Effector memory CD4-positive, alpha-beta T cell (primary cell): ENCODE measurements around the gene DAP.
"Not testable (repeated sequence)": the region's sequence is repeated elsewhere in the genome, so short reads cannot be mapped to it uniquely, and the experiment has no call there.

Source experiments
- DNase-seq, 3 donors: peaks; one replicate each; pipeline ENCODE4 v3.0.0-alpha.2; 2020
- H3K27ac ChIP-seq: 2 replicates; pipeline ENCODE4 v1.7.0; 2013; ENCODE audit warnings: mild to moderate bottlenecking, low read length, moderate library complexity; ENCODE audit not compliant: insufficient read depth, poor library complexity, severe bottlenecking
- H3K27me3 ChIP-seq: replicated peaks from 2 replicates; pipeline ENCODE4 v1.7.0; 2013; ENCODE audit warnings: mild to moderate bottlenecking, low read length; ENCODE audit not compliant: insufficient read depth, control insufficient read depth, poor library complexity, severe bottlenecking
- H3K36me3 ChIP-seq: 2 replicates; pipeline ENCODE4 v1.7.0; 2013; ENCODE audit warnings: mild to moderate bottlenecking, low read length, moderate library complexity; ENCODE audit not compliant: control insufficient read depth, insufficient read depth
- H3K4me1 ChIP-seq: 2 replicates; pipeline ENCODE4 v1.7.0; 2013; ENCODE audit warnings: low read length, mild to moderate bottlenecking; ENCODE audit not compliant: control insufficient read depth, insufficient read depth, poor library complexity, severe bottlenecking
- H3K4me3 ChIP-seq: 2 replicates; pipeline ENCODE4 v1.7.0; 2013; ENCODE audit warnings: low read length, low read depth, mild to moderate bottlenecking; ENCODE audit not compliant: insufficient read depth, poor library complexity, severe bottlenecking
- H3K9me3 ChIP-seq: 2 replicates; pipeline ENCODE4 v1.7.0; 2013; ENCODE audit warnings: mild to moderate bottlenecking, low read length, moderate library complexity; ENCODE audit not compliant: control insufficient read depth

The DAP gene

GRCh38 chr5:10788358-10788757, 27.3 kb upstream of the DAP start:
- Histone ChIP-seq H3K27me3 (no peaks in the 10 kb centered on the region), H3K4me3 (no peak overlapping the region), H3K36me3 (no peaks in the 10 kb centered on the region), H3K27ac (no peak overlapping the region), H3K9me3 (no peaks in the 10 kb centered on the region), H3K4me1 (no peaks in the 10 kb centered on the region)
- no peak for DNase-seq

GRCh38 chr5:10786835-10787234, 25.8 kb upstream of the DAP start:
- Histone ChIP-seq H3K27ac (no peak overlapping the region), H3K4me1 (no peaks in the 10 kb centered on the region), H3K36me3 (no peaks in the 10 kb centered on the region), H3K9me3 (no peaks in the 10 kb centered on the region), H3K27me3 (no peaks in the 10 kb centered on the region), H3K4me3 (no peak overlapping the region)
- DNase-seq: no peak

DNA sequence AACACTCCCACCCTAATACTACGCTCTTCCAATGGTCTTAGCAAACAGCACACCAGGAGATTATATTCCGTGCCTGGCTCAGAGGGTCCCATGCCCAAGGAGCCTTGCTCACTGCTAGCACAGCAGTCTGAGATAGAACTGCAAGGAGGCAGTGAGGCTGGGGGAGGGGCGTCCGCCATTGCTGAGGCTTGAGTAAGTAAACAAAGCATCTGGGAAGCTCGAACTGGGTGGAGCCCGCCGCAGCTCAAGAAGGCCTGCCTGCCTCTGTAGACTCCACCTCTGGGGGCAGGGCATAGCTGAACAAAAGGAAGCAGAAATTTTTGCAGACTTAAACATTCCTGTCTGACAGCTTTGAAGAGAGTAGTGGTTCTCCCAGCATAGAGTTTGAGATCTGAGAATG, 19.2 kb upstream of the DAP start:
- not testable (repeated sequence) for H3K27me3 ChIP-seq, H3K36me3 ChIP-seq, H3K4me3 ChIP-seq, H3K27ac ChIP-seq, DNase-seq, H3K4me1 ChIP-seq, H3K9me3 ChIP-seq

DNA sequence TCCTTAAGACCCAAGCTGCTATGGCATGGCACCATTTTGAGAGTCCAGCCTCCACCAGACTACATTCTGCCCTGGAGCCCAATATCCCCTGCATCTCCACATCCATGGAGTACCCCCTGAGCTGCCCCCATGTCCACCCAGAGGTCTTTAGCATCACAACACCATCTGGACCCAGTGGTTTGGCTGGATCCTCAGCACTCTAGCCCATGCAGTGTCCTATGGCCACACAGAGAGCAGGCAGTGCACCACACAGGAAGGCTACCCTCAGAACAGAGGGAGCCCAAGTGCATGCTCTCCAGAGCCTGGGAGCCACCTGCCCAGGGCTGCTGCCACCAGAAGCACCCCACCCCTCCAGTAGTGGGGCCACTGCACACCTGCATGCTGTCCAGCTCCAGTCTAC, 18.6 kb upstream of the DAP start:
- Histone ChIP-seq H3K27ac (no peak overlapping the region), H3K36me3 (no peaks in the 10 kb centered on the region), H3K27me3 (no peaks in the 10 kb centered on the region), H3K9me3 (no peaks in the 10 kb centered on the region), H3K4me3 (no peak overlapping the region), H3K4me1 (no peaks in the 10 kb centered on the region)
- no peak for DNase-seq

GRCh38 chr5:10778179-10778910, 17.3 kb upstream of the DAP start:
- Histone ChIP-seq H3K4me3 (no peak overlapping the region), H3K27me3 (no peaks in the 10 kb centered on the region), H3K27ac (no peak overlapping the region), H3K9me3 (no peaks in the 10 kb centered on the region), H3K4me1 (no peaks in the 10 kb centered on the region), H3K36me3 (no peaks in the 10 kb centered on the region)
- DNase-seq: no peak

DNA sequence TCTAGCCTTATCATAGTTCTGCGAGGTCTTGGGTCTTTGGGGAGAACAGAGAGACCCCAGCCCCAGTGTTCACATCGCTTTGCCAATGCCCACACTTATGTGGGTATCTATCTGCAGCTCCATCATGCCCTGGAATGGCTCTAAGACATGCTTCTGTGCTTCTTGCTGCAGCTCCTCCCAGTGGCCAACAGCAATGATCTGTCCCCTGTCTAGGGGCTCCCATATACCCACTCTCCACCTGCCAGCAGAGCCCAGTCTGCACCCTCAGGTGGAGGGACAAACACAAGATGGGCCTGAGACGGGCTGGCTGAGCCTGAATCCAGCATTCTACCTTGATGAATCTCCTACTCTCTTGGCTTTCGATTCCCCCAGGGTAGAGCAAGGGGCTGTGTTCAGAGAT, 14.6 kb upstream of the DAP start:
- DNase-seq: no peak
- no peaks in the 10 kb centered on the region for H3K9me3 ChIP-seq
- H3K4me1 ChIP-seq: no peaks in the 10 kb centered on the region
- no peak overlapping the region for H3K27ac ChIP-seq
- H3K36me3 ChIP-seq: no peaks in the 10 kb centered on the region
- H3K4me3 ChIP-seq: no peak overlapping the region
- no peaks in the 10 kb centered on the region for H3K27me3 ChIP-seq

GRCh38 chr5:10772901-10773585, 12.0 kb upstream of the DAP start:
- Histone ChIP-seq H3K9me3 (no peaks in the 10 kb centered on the region), H3K27me3 (no peaks in the 10 kb centered on the region), H3K36me3 (no peaks in the 10 kb centered on the region), H3K27ac (no peak overlapping the region), H3K4me1 (no peaks in the 10 kb centered on the region), H3K4me3 (no peak overlapping the region)
- DNase-seq: no peak

DNA sequence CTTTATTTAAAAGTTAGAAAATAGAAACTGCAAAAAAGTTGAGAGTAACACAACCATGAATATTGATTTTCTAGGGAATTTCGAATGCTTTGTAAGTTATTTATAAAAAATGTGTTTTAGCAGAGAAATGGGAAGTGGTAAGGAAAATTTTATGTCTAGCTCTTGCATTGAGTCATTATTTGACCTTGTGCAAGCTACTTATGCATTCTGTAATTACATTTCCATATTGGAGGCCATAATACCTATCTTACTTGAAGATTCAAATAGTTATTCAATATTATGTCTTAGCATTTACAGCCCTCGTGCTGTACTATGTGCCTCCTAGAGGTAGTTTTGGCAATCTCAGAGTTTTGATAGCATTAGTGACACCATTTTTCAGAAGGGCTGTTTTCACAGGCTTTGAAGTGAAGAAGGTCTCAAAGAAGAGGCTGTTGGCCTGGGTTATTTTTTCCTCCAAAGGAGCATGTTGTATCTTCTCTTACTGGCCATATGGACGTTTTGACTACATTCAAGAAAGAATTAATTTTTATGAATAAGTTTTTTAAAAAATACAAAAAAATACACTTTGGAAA, 7.4 kb upstream of the DAP start:
- Histone ChIP-seq H3K4me1 (no peaks in the 10 kb centered on the region), H3K4me3 (no peak overlapping the region), H3K9me3 (no peaks in the 10 kb centered on the region), H3K27me3 (no peaks in the 10 kb centered on the region), H3K27ac (no peak overlapping the region), H3K36me3 (no peaks in the 10 kb centered on the region)
- no peak for DNase-seq

GRCh38 chr5:10762776-10763500, 1.9 kb upstream of the DAP start:
- Histone ChIP-seq H3K9me3 (no peaks in the 10 kb centered on the region), H3K27ac (no peak overlapping the region), H3K27me3 (no peaks in the 10 kb centered on the region), H3K36me3 (no peaks in the 10 kb centered on the region), H3K4me3 (no peak overlapping the region), H3K4me1 (peaks cover 10% of the 10 kb centered on the region)
- DNase-seq: no peak
